GM21717 (cell line): ENCODE measurements around the gene TAB3.

Experiments used
- ATAC-seq: cut with Tn5 transposase; IDR thresholded peaks from one replicate; pipeline ENCODE4 v1.9.1; 2021; ENCODE audit warnings: mild to moderate bottlenecking, moderate library complexity; ENCODE audit not compliant: unreplicated experiment

Gene TAB3, protein sequence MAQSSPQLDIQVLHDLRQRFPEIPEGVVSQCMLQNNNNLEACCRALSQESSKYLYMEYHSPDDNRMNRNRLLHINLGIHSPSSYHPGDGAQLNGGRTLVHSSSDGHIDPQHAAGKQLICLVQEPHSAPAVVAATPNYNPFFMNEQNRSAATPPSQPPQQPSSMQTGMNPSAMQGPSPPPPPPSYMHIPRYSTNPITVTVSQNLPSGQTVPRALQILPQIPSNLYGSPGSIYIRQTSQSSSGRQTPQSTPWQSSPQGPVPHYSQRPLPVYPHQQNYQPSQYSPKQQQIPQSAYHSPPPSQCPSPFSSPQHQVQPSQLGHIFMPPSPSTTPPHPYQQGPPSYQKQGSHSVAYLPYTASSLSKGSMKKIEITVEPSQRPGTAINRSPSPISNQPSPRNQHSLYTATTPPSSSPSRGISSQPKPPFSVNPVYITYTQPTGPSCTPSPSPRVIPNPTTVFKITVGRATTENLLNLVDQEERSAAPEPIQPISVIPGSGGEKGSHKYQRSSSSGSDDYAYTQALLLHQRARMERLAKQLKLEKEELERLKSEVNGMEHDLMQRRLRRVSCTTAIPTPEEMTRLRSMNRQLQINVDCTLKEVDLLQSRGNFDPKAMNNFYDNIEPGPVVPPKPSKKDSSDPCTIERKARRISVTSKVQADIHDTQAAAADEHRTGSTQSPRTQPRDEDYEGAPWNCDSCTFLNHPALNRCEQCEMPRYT

DNA sequence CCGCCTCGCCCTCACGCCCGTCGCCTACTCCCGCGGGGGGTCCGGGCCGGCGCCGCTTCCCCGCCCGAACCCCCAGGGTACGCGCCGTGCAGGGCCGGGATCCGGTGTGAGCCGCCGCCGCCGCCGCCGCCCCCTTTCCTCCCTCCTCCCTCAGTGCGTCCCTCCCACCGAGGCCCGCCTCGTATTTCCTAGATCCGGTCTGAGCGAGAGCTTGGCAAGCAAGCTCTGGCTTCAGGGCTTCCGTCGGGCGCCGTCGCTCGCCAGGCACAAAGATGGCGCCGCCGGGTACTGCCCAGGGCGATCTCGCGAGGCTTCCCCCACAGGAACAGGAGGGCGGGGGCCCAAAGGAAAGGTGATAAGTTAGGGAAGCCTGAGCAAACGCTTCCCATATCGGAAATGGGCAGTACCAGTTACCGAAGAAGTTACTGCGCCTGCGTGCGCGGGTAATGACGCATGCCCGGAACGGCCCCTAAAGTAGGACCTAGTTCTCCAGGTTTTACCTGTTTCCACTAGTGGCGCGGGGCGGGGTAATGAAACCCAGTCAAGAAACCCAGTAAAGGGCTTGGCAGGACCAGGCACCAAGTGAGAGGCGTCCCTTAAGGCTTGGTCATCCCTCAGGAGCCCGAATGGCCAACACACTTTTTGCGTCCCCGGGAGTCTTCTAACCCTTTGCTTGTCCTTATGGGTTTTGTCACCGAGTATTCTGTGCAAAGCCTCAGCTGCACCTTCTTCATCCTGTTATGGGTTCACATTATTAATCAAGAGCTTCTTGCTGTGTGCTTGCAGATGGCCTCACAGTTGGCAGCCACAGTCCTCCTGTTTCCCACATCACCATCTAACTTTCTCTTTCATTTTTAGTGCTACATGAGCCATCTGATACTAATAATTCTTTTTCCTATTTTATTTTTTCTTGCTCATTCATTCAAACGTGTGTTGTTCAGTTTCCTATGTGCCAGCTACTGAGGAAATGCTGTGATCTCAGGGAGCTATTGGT is at the start of gene TAB3:
TAB3 (minus strand) TSS at position 108 of the 994 bp plus-strand sequence. CDS start 29,666 bp downstream, outside the sequence.
- ATAC-seq: peak; percentile 89

DNA sequence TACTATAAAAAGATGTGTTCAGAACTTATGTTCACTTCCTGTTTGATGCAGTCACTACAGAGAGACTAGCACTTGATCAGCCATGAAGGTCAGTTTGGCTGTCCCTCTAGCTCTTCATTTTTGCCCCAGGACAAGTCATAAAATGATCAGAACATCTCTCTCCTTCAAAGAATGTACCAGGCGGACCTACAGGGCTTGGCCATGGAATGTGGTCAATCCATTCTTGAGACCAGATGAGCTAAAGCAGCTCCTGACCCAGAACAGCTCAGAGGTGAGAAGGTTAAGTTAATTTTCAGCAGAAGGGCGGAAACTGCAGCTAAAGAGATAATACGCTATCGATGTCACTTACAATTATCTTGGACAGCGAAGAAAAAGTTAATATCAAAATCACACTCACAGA is 49.2 kb upstream of the TAB3 start:
- ATAC-seq: no peak

DNA sequence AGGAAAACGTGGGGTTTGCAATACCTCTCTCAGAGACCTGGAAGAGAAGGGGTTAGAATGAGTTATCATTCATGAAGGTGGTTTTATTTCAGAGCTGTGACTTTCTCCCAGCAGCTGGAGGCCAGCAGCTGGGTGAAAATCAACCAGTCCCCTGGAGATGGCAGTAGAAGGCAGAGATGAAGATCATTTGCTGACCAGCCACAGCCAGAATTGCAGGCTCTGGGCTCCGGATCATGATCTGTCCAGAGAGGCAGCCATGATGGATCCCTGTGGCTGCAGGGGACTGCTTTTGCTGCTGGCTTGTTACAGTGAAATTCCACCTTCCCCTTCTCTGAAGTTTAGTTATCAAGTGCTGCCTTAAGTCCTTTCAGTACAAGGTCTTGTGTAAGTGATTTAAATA is 46.9 kb upstream of the TAB3 start:
- ATAC-seq: no peak

DNA sequence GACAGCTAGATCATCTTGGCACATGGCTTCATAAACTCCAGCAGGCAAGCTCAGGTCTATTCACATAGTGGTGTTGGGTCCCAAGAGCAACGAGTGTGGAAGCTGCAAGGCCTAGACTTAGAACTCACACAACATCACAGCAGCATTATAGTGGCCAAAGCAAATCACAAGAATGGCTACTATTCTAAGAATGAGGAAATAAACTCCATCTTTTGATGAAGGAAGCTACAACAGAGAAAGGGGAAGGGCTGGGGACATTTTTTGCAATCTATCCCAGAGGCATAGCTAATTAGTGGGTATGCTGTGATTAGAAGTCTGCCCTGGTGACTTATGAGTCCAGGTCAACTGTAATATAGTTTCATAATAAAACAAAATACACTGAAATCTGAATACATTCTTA is 42.9 kb upstream of the TAB3 start:
- ATAC-seq: no peak

DNA sequence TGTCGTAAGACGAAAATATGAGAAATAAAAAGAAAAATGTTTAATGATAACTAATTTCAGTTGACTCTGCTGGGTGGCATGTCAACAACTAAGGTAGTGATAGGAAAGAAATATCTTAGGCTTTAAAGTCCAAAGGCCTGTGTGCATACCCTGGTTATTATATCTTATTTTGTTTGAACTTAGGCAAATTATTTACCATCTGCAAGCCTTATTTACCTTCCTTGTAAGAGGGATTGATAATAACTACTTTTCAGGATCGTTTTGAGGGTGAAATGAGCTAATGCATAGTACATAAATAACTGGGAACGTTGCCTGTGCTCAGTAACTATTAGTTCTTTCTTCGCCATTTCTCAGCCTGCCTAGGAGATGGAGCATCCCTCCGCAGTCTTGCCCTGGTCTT is 41.6 kb upstream of the TAB3 start:
- ATAC-seq: no peak

DNA sequence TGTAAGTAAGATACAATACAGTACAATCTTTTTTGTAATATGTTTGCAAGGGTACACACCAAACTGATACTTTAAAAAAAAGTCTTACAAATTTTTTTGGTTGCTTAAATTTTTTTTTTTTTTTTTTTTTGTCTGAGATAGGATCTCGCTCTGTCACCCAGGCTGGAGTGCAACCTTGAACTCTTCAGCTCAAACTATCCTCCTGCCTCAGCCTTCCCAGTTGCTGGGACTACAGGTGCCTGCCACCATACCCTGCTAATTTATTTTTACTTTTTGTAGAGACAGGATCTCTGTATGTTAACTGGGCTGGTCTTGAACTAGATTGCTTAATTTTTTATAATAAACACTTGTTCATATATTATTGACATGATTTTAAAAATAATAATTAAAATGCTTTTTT is 41.1 kb upstream of the TAB3 start:
- no peak for ATAC-seq

DNA sequence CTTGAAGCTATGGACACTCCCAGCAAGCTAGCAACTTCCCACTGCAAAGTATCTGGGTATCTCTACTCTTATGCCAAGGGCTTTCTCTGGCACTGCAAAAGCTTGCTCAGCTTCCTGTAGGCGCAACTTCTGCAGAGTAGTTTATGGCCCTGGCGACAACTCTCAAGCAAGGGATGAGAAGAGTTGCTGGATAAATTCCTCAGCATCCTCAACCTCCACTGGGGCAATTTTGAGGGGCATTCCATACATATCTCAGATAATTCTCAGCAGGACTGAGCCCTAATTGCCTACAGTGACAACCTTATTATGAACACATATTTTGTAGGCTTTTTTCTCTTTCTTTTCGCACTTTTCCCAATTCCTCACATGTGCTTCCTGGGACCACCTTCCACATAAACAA is 31.2 kb upstream of the TAB3 start:
- ATAC-seq: no peak

DNA sequence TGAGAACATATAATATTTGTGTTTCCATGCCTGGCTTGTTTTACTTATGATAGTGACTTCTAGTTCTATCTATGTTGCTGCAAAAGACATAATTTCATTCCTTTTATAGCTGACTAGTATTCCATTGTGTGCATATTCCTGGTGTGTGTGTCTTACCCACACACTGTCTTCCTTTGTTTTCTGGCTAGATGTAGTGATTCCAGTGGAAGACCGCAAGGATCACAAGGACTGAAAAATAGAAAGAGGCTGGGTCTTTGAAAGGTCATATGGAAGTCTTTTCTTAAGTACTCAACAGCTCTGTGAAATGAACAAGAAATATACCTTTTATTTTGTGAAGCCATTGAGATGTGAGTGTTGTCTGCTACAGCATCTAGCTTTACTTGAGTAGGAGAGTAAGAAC is 29.4 kb upstream of the TAB3 start:
- no peak for ATAC-seq

DNA sequence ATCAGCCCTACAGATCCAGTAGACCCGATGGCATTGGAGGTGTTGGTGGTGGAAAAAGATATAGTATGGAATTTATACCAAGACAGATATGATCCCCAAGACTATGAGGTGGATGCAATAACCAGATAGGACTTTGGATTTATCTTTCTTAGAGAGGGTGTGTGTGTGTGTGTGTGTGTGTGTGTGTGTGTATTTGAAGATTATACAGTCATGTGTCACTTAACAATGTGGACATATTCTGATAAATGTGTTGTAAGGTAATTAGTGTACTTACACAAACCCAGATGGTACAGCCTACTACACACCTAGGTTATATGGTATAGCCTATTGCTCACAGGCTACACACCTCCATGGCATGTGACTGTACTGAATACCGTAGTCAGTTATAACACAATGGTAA is 24.4 kb upstream of the TAB3 start:
- ATAC-seq: no peak

DNA sequence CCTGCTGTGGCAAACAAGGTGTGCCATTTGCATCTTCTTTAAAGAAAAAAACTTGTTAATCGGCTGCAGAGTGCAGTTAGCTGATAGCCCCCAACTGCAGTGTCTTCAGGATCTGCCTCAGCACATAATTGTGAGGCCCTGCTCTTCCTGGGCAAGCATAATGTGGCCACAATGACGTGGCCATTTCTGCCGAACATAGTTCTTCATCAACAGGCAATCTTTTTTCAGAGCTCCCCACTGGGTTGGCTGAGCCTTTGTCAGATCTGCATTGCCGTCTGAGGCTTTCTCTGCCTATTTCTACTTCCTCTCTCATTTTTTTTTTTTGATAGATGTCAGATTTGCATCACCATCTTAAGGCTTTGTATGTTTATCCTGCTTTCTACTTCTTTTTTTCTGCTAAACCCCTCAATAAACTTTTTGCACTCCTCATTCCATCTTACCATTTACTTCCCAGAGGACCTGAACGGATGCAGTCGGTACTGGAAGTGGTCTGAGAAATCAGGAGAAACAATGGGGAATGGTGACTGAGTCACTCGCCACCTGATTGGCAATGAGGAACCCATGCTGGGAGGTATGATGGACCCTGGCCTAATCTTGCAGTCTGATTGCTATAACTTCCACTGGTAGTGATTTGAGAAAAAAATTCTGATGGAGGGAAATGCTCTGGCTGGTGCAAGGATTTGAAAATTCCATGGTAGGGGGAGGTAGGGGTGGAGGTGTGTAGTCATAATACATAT is 21.2 kb upstream of the TAB3 start:
- ATAC-seq: no peak

DNA sequence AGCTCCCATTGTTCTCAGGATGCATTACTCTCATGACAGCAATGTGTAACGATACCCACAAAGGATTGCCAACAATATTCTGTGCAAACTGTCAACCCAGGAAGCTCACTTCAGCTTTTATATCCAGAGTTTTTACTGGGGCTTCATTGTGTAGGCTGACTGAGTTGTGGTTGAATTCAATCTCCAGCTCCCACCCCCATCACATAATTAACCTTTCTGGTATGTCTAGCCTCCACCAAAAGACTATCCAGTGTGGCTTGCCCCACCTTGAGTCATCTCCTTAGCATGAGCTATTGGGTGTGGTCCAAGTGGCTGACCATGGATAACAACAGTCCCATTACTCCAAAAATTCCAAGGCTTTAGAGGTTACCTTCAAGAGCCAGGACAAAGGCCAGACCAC is 17.7 kb upstream of the TAB3 start:
- ATAC-seq: no peak

DNA sequence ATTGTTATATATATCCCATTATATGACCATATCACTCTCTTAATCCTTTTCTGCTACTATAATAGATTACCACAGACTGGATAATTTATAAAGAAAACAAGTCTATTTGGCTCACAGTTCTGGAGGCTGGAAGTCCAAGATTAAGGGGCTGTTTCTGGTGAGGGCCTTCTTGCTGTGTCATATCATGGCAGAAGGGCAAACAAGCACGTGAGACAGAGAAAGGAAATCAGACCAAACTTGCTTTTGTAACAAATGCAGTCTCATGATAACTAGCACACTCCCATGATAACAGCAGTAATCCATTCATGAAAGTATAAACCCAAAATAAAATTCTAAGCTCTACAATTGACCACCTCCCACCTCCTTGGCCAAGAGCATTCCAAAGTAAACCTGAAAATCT is 16.3 kb upstream of the TAB3 start:
- ATAC-seq: no peak

DNA sequence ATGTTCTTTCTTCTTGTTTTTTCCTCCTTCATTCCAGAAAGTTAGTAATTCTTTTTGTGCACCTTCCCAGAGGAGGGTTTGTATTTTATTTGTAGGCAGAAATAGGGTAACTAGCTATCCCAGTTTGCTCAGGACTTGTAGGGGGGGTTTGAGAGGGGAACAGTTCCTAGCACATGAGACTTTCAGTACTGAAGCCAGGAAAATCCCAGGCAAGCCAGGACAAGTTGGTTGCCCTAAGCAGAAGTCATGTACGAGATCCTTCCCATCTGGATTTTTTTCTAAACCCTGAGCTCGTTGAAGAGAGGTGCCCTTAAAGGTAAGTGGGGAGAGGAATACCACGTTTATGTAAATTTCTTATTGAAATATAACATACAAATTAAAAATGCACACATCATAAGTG is 15.6 kb upstream of the TAB3 start:
- no peak for ATAC-seq

DNA sequence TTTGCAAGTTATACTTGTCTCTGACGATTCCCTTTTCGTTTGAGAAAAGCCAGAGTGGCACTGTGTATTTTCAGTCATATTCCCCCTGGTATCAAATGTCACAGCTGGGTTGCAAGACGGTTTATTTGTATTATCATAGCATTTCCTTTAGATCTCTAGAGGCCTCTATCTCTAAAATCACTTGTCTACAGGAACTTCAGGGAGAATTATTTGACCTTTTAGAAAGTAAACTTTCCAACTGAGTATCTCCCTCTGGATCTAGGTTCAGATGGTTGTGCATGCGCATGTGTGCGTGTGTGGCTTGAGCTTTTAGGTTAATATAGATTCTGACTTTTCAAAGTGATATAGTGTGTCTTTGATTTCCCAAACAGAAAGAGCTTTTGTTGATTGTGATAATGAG is 15.1 kb upstream of the TAB3 start:
- no peak for ATAC-seq

DNA sequence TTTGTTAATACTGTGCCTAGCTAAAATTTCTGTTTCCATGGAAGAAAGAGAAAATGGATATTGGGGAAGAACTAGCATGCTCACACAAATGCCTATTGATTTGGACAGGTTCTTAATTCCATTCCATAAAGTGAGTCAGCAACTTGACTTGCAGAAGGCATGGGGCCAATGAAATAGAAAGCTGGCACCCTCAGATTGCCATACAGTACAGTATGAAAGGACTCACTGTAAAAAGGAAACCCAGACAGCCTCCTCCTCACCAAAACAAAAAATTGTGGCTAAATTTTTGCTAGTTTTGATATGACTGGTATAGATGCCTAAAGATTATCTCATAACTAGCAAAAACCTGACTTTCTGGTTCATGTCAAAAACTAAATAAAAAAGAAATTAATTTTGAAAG is 11.2 kb upstream of the TAB3 start:
- peak; percentile 56 for ATAC-seq

DNA sequence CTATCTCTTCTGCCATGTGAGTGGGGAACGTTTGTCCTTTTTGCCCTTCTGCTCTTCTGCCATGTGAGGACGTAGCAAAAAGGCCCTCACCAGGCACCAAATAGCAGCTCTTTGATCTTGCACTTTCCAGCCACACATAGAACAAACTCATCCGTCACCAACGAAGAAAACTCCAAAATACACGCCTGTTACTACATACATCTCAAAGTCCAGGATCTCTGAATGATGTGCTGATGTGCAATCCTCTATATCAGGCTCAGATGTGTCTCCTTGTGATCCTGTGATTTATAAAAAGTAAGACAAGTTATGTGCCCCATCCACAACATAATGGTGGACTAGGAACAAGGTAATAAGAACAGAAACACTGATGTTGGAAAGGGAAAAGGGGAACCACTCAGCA is 9.8 kb upstream of the TAB3 start:
- ATAC-seq: no peak

DNA sequence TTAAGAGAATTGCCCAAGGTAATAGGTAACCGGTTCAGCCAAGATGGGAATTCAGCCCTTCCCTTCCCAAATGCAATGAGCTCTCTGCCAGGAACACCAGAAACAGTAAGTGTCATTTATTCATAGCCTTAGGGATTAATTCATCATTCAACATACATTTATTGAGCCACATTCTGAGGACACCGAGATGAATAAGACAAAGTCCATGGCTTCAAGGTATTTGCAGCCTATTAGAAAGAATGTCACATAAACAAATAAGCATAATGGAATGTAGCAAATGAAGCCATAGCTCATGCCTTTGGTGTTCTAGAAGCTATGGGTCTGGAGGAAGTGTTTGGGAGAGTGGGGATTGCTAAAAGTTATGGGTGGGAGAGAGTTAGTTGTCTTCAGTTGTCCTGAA is 6.3 kb upstream of the TAB3 start:
- no peak for ATAC-seq

DNA sequence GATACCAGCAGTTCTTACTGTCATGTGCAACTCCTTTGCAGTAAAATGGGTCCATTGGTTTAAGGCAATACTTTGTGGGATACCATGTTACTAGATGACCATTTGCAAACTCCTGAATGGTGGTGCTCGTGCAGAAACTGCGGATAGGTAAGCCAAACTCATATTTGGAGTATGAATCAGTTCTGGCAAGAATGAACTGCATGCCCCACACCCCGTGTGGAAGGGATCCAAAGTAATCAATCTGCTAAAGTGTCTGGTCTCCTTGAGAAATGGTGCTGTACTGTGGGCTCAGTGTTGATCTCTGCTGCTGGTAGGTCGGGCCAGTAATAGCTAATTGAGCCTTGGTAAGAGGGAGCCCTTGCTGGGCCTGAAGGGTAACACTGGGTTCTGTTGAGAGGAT is 4.2 kb upstream of the TAB3 start:
- ATAC-seq: no peak

DNA sequence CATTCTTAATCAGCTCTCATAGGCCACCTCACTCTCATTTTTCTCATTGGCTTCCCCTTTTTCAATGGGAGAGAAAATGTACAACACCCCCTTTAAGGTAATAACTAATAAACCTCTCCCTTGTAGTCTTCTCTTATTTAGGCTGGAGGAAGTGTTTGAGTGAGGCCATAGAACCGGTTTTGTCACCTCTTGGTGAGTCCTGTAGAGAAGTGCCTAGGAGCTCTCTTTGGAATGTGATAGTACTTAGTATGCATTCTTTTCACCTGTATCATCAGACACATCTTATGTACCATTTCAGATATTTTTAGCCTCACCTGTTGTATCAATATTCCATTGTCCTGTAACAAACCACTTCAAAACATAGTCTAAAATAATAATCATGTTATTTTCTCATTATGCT is 3.5 kb upstream of the TAB3 start:
- ATAC-seq: no peak

DNA sequence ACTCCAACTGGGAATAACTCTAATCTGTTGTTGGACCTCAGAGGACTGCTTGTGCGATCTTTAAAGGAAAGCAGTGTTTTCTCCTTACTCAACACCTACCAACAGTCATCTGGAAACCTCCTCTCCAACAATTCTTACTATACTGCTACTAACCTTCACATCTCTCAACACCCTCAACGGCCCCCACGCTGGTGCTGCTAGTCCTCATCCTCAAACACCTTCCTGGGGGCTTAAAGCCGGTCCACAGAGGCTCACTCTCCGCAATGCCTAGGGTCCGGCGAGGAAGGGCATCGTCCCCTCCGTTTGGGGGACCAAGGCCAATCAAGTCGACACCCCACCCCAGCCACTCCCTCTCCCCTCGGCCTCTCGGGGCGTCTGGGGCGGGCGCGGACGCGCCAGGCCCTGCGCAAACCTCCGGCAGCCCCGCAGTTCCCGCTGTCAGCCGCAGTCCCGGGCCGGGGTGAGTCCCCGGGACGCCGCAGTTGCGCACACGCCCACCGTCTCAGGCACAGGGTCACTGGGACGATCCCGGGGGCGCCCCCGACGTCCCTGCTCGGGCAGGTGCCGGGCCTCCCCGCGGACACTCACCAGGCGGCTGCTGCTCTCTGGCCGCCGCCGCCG is 418 bp downstream of the TAB3 start:
- peak; percentile 24 for ATAC-seq
